ENCODE data around the gene ATAD1. TPM values are rescaled to one million over a fixed set of nuclear protein-coding genes. Genes with fewer than 3 reads are reported as not detected.
"Not testable (repeated sequence)": the region's sequence is repeated elsewhere in the genome, so short reads cannot be mapped to it uniquely, and the experiment has no call there.

ATAD1 gene
- total RNA-seq, 2 experiments from 2014 or later: 43.8 to 49.3 TPM

DNA sequence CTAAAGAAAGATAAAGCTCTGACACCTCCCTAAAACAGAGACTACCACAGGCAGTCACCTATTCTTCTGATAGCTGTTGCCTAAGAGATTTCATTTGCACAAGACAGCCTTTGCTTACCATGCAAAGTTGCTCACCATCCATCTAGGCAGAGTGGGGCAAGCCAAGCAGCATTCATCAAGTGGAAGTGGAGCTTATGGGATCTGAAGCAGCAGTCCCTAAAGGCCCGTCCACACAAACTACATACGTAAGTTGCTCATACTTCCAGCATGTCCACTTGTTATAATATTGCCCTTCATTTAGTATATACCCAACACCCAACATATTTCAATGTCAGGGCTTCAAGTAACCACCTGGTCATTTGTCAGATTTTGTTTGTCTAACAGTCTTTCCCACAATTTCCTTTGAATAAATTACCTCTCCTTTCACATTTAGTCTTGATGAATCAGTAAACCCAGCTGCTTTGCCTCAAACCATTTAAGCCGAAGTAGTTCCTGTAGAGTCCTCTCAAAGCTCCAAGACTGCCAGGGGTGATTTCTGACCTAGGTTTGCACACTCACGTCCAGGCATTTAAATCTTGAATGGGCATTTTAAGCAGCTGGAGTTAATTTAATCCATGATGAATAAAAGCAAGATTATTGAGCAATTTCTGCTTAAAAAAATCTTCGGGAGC is 67.9 kb downstream of the ATAD1 start:
- CTCF ChIA-PET: interaction anchor here (0.6 to 1.3 kb wide), 2 partner anchors 18 to 218 kb away, joined by 3 to 6 read pairs; no protein-coding TSS in a partner anchor
- intact Hi-C loops (cut with micrococcal nuclease): no loop called here
- Mint-ChIP-seq H3K4me3 (no peak overlapping the region), H3K4me1 (ENCODE audit: low read depth) (peaks cover 37% of the 10 kb centered on the region), H3K36me3 (ENCODE audit: low read depth) (peaks cover 14% of the 10 kb centered on the region), H3K9me3 (no peaks in the 10 kb centered on the region), H3K27ac (peak overlapping the region; percentile 2), H3K27me3 (no peaks in the 10 kb centered on the region)
- POLR2A ChIA-PET: no interaction called here
- DNase-seq (no peak), ATAC-seq (no peak)
- TF ChIP-seq, protein P1, sequence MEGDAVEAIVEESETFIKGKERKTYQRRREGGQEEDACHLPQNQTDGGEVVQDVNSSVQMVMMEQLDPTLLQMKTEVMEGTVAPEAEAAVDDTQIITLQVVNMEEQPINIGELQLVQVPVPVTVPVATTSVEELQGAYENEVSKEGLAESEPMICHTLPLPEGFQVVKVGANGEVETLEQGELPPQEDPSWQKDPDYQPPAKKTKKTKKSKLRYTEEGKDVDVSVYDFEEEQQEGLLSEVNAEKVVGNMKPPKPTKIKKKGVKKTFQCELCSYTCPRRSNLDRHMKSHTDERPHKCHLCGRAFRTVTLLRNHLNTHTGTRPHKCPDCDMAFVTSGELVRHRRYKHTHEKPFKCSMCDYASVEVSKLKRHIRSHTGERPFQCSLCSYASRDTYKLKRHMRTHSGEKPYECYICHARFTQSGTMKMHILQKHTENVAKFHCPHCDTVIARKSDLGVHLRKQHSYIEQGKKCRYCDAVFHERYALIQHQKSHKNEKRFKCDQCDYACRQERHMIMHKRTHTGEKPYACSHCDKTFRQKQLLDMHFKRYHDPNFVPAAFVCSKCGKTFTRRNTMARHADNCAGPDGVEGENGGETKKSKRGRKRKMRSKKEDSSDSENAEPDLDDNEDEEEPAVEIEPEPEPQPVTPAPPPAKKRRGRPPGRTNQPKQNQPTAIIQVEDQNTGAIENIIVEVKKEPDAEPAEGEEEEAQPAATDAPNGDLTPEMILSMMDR (IDR thresholded peaks at IDR 0.05): no peak

DNA sequence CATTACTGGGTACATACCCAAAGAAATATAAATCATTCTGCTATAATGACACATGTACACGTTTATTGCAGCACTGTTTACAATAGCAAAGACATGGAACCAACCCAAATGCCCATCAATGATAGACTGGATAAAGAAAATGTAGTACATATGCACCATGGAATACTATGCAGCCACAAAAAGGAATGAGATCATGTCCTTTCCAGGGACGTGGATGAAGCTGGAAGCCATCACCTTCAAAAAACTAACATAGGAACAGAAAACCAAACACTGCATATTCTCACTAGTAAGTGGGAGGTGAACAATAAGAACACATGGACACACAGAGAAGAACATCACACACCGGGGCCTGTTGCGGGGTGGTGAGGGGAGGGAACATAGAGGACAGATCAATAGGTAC is 69.8 kb downstream of the ATAD1 start:
- peaks cover 26% of the 10 kb centered on the region for H3K4me1 Mint-ChIP-seq (ENCODE audit: low read depth)
- CTCF ChIA-PET: interaction anchor here (1.3 kb wide), 1 partner anchor 12 kb away, joined by 3 read pairs; no protein-coding TSS in a partner anchor
- DNase-seq; H3K36me3 Mint-ChIP-seq (ENCODE audit: low read depth); POLR2A ChIA-PET; ATAC-seq; intact Hi-C loops (cut with micrococcal nuclease); H3K27me3 Mint-ChIP-seq; H3K9me3 Mint-ChIP-seq; H3K4me3 Mint-ChIP-seq; H3K27ac Mint-ChIP-seq: not testable (repeated sequence)

DNA sequence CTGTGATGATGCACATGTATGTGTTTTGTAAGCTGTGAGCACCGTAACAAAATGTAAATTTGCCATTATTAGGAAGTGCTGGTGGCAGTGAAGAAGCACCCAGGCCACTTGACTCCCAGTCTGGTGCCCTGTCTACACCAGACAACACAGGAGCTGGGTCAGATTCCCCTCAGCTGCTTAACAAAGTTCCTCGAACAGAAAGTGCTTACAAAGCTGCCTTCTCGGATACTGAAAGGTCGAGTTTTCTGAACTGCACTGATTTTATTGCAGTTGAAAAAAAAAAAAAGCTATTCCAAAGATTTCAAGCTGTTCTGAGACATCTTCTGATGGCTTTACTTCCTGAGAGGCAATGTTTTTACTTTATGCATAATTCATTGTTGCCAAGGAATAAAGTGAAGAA is 71.1 kb downstream of the ATAD1 start:
- no peaks in the 10 kb centered on the region for H3K27me3 Mint-ChIP-seq
- TF ChIP-seq, protein P1 (IDR thresholded peaks at IDR 0.05): no peak
- CTCF ChIA-PET: interaction anchor here (1.4 kb wide), 1 partner anchor 154 kb away, joined by 3 read pairs; no protein-coding TSS in a partner anchor
- DNase-seq: no peak
- intact Hi-C loops (cut with micrococcal nuclease): no loop called here
- H3K27ac Mint-ChIP-seq: no peak overlapping the region
- no peak overlapping the region for H3K4me3 Mint-ChIP-seq
- no peaks in the 10 kb centered on the region for H3K9me3 Mint-ChIP-seq
- peaks cover 14% of the 10 kb centered on the region for H3K4me1 Mint-ChIP-seq (ENCODE audit: low read depth)
- no peaks in the 10 kb centered on the region for H3K36me3 Mint-ChIP-seq (ENCODE audit: low read depth)
- POLR2A ChIA-PET: no interaction called here
- no peak for ATAC-seq

DNA sequence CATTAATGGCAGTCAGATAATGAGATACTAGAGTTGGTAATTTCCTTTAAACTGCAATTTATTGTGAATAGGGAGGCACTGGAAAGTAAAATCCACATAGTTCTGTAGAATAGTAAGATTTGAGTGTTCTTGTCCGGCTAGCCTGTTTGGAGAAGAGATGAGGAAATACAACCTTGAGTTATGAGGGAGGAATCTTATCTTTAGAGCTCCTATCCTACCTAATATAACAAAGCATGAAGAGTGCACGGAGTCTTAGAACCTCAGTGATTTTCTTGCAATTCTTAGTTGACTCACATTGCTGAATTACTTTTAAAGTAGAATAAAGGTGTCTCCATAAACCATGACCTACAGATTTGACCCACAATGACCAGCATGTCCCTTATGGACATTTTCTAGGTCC is 73.4 kb downstream of the ATAD1 start:
- H3K36me3 Mint-ChIP-seq (ENCODE audit: low read depth): no peaks in the 10 kb centered on the region
- H3K27me3 Mint-ChIP-seq: peaks cover 2% of the 10 kb centered on the region
- DNase-seq (no peak), ATAC-seq (no peak)
- ChIA-PET CTCF (interaction anchor here (0.6 to 3.0 kb wide), 5 partner anchors 9 to 85 kb away, joined by 3 to 9 read pairs (median 4); no protein-coding TSS in a partner anchor), POLR2A (interaction anchor here (1.3 kb wide), 1 partner anchor 10 kb away, joined by 3 read pairs; no protein-coding TSS in a partner anchor)
- H3K4me3 Mint-ChIP-seq: no peak overlapping the region
- H3K9me3 Mint-ChIP-seq: no peaks in the 10 kb centered on the region
- intact Hi-C loops (cut with micrococcal nuclease): no loop called here
- H3K27ac Mint-ChIP-seq: no peak overlapping the region
- no peaks in the 10 kb centered on the region for H3K4me1 Mint-ChIP-seq (ENCODE audit: low read depth)
- TF ChIP-seq, protein P1 (IDR thresholded peaks at IDR 0.05): no peak

DNA sequence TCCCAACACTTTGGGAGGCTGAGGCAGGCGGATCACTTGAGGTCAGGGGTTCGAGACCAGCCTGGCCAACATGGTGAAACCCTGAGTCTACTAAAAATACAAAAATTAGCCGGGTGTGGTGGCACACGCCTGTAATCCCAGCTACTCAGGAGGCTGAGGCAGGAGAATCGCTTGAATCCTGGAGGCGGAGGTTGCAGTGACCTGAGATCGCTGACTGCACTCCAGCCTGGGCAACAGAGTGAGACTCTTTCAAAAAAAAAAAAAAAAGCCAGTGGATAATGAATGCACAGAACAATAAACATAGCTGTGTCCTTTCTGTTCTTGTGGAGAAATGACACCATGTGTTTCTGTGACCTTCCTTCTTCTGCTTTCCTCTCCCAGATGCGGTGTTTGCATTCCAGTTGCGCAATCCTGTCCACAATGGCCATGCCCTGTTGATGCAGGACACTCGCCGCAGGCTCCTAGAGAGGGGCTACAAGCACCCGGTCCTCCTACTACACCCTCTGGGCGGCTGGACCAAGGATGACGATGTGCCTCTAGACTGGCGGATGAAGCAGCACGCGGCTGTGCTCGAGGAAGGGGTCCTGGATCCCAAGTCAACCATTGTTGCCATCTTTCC is 74.9 kb downstream of the ATAD1 start:
- DNase-seq; H3K27me3 Mint-ChIP-seq; H3K4me1 Mint-ChIP-seq (ENCODE audit: low read depth); H3K9me3 Mint-ChIP-seq; POLR2A ChIA-PET; H3K27ac Mint-ChIP-seq; ATAC-seq; intact Hi-C loops (cut with micrococcal nuclease); H3K36me3 Mint-ChIP-seq (ENCODE audit: low read depth); H3K4me3 Mint-ChIP-seq: not testable (repeated sequence)
- CTCF ChIA-PET: interaction anchor here (3.0 kb wide), 1 partner anchor 8 kb away, joined by 9 read pairs; no protein-coding TSS in a partner anchor

DNA sequence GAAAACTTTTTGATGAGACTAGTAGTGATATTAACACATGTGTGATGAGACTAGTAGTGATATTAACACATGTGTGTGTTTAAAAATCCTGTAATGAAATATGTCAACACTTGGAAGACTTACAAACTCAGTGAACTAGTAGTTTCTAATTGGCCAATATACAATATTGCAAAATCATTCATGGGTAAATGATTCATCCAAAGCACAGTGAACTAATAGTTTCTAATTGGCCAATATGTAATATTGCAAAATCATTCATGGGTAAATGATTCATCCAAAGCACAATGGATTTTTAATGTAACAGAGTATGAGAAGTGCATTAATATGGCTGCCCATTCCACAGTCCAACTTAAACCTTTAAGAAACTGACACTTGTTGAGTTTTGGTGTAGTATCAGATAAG is 77.8 kb downstream of the ATAD1 start:
- no peak for ATAC-seq
- POLR2A ChIA-PET: interaction anchor here (0.6 kb wide), 1 partner anchor 138 kb away, joined by 3 read pairs; no protein-coding TSS in a partner anchor
- Mint-ChIP-seq H3K4me3 (no peak overlapping the region), H3K4me1 (ENCODE audit: low read depth) (no peaks in the 10 kb centered on the region), H3K27ac (no peak overlapping the region), H3K9me3 (no peaks in the 10 kb centered on the region), H3K27me3 (peaks cover 9% of the 10 kb centered on the region), H3K36me3 (ENCODE audit: low read depth) (no peaks in the 10 kb centered on the region)
- intact Hi-C loops (cut with micrococcal nuclease): no loop called here
- DNase-seq: no peak
- TF ChIP-seq, protein P1 (IDR thresholded peaks at IDR 0.05): no peak
- CTCF ChIA-PET: interaction anchor here (1.1 kb wide), 1 partner anchor 10 kb away, joined by 3 read pairs; no protein-coding TSS in a partner anchor
